ENCODE data around the gene MXD4. TPM values are rescaled to one million over a fixed set of nuclear protein-coding genes. Genes with fewer than 3 reads are reported as not detected.

Gene MXD4
- total and polyA plus RNA-seq, 4 donors: 34.4 to 65.1 (median 47.8) TPM

- no peak overlapping the region for H3K27ac ChIP-seq (ENCODE audit: low read depth in 1 of 2, low read length in 1 of 2)
- ATAC-seq (ENCODE audit: insufficient read depth, low FRiP score): no peak
- H3K27me3 ChIP-seq (ENCODE audit: control insufficient read depth in 3 of 3, insufficient read depth in 3 of 3, low read length in 2 of 3): no peaks in the 10 kb centered on the region
- no peak for TF ChIP-seq CTCF (IDR thresholded peaks at IDR 0.05; ENCODE audit: control extremely low read depth, extremely low read depth)
- 88 to 90% methylated on average over 26 to 27 of the region's 27 CpGs for WGBS, 2 donors
- H3K4me1 ChIP-seq (ENCODE audit: control insufficient read depth in 5 of 5, insufficient read depth in 5 of 5, low read length in 5 of 5): peaks cover 0 to 32% (median 0%) of the 10 kb centered on the region in 5 donors
- no peak for DNase-seq
- peaks cover 0 to 2% (median 0%) of the 10 kb centered on the region in 4 donors for H3K36me3 ChIP-seq (ENCODE audit: control insufficient read depth in 4 of 4, insufficient read depth in 4 of 4, low read length in 4 of 4)
- H3K9ac ChIP-seq (ENCODE audit: insufficient read depth in 1 of 2, low read length in 2 of 2): no peak overlapping the region
- no peak overlapping the region for H3K4me3 ChIP-seq
- H3K9me3 ChIP-seq (ENCODE audit: control insufficient read depth in 4 of 4, insufficient read depth in 3 of 4, low read length in 3 of 4): no peaks in the 10 kb centered on the region
These were observed 9.5 kb upstream of the MXD4 start for GRCh38 chr4:2271279-2272025.

- Histone ChIP-seq H3K36me3 (ENCODE audit: control insufficient read depth in 4 of 4, insufficient read depth in 4 of 4, low read length in 4 of 4) (peaks cover 0 to 2% (median 0%) of the 10 kb centered on the region in 4 donors), H3K9me3 (ENCODE audit: control insufficient read depth in 4 of 4, insufficient read depth in 3 of 4, low read length in 3 of 4) (no peaks in the 10 kb centered on the region), H3K27ac (ENCODE audit: low read depth in 1 of 2, low read length in 1 of 2) (no peak overlapping the region), H3K9ac (ENCODE audit: insufficient read depth in 1 of 2, low read length in 2 of 2) (no peak overlapping the region), H3K4me3 (no peak overlapping the region), H3K4me1 (ENCODE audit: control insufficient read depth in 5 of 5, insufficient read depth in 5 of 5, low read length in 5 of 5) (peaks cover 4 to 41% (median 5%) of the 10 kb centered on the region in 5 donors), H3K27me3 (ENCODE audit: control insufficient read depth in 3 of 3, insufficient read depth in 3 of 3, low read length in 2 of 3) (no peaks in the 10 kb centered on the region)
- 92 to 93% methylated on average over 34 of the region's 34 CpGs for WGBS, 2 donors
- DNase-seq (no peak), ATAC-seq (ENCODE audit: insufficient read depth, low FRiP score) (no peak)
- no peak for TF ChIP-seq CTCF (IDR thresholded peaks at IDR 0.05; ENCODE audit: control extremely low read depth, extremely low read depth)
These were observed 8.6 kb upstream of the MXD4 start for GRCh38 chr4:2270341-2271165.

GRCh38 chr4:2269618-2270163, 7.8 kb upstream of the MXD4 start:
- peaks cover 4 to 49% (median 6%) of the 10 kb centered on the region in 5 donors for H3K4me1 ChIP-seq (ENCODE audit: control insufficient read depth in 5 of 5, insufficient read depth in 5 of 5, low read length in 5 of 5)
- H3K27ac ChIP-seq (ENCODE audit: low read depth in 1 of 2, low read length in 1 of 2): no peak overlapping the region
- DNase-seq: no peak
- WGBS, 2 donors: 75 to 86% methylated on average over 12 of the region's 12 CpGs
- no peak overlapping the region for H3K4me3 ChIP-seq
- TF ChIP-seq CTCF (IDR thresholded peaks at IDR 0.05; ENCODE audit: control extremely low read depth, extremely low read depth): no peak
- no peak for ATAC-seq (ENCODE audit: insufficient read depth, low FRiP score)
- H3K27me3 ChIP-seq (ENCODE audit: control insufficient read depth in 3 of 3, insufficient read depth in 3 of 3, low read length in 2 of 3): no peaks in the 10 kb centered on the region
- no peaks in the 10 kb centered on the region for H3K9me3 ChIP-seq (ENCODE audit: control insufficient read depth in 4 of 4, insufficient read depth in 3 of 4, low read length in 3 of 4)
- no peak overlapping the region for H3K9ac ChIP-seq (ENCODE audit: insufficient read depth in 1 of 2, low read length in 2 of 2)
- H3K36me3 ChIP-seq (ENCODE audit: control insufficient read depth in 4 of 4, insufficient read depth in 4 of 4, low read length in 4 of 4): peaks cover 0 to 2% (median 0%) of the 10 kb centered on the region in 4 donors
